Smooth muscle cell (in vitro differentiated cells): Measurements from ENCODE around the gene CTBP2. TPM values are rescaled to one million over a fixed set of nuclear protein-coding genes. Genes with fewer than 3 reads are reported as not detected.
A peak's percentile ranks its signal among the peaks of the same experiment; 100 is the strongest.

ENCODE experiments used
- DNase-seq: peaks from one replicate; lab custom pipeline; 2025; ENCODE audit not compliant: unreplicated experiment; lab: John Stamatoyannopoulos, UW
- H2AFZ ChIP-seq: fragments of 200-600 bp; sonication (generic); 2 replicates; pipeline ENCODE4 v1.6.0; 2016; ENCODE audit warnings: antibody characterized with exemption, low read depth, mild to moderate bottlenecking
- H3F3A ChIP-seq: fragments of 200-600 bp; sonication (generic); 2 replicates; pipeline ENCODE4 v1.6.0; 2017; ENCODE audit warnings: antibody characterized with exemption, low read depth
- H3K27ac ChIP-seq: fragments of 200-600 bp; sonication (generic); 2 replicates; pipeline ENCODE4 v1.5.1; 2016; ENCODE audit warnings: low read depth, mild to moderate bottlenecking
- H3K27me3 ChIP-seq: fragments of 200-600 bp; sonication (generic); 2 replicates; pipeline ENCODE4 v1.6.1; 2016; ENCODE audit warnings: low read depth, mild to moderate bottlenecking
- H3K36me3 ChIP-seq: fragments of 200-600 bp; sonication (generic); 2 replicates; pipeline ENCODE4 v1.5.1; 2016; ENCODE audit warnings: low read depth
- H3K4me1 ChIP-seq: fragments of 200-600 bp; sonication (generic); 2 replicates; pipeline ENCODE4 v1.5.1; 2016; ENCODE audit warnings: low read depth
- H3K4me2 ChIP-seq: fragments of 200-600 bp; sonication (generic); 2 replicates; pipeline ENCODE4 v1.6.0; 2016; ENCODE audit warnings: mild to moderate bottlenecking
- H3K4me3 ChIP-seq: fragments of 200-600 bp; sonication (generic); 2 replicates; pipeline ENCODE4 v1.5.1; 2016; ENCODE audit warnings: mild to moderate bottlenecking
- H3K79me2 ChIP-seq: fragments of 200-600 bp; sonication (generic); 2 replicates; pipeline ENCODE4 v1.6.0; 2016; ENCODE audit warnings: low read depth, mild to moderate bottlenecking
- H3K9ac ChIP-seq: fragments of 200-600 bp; sonication (generic); 2 replicates; pipeline ENCODE4 v1.6.0; 2016; ENCODE audit warnings: low read depth
- H3K9me3 ChIP-seq: fragments of 200-600 bp; sonication (generic); replicated peaks from 2 replicates; pipeline ENCODE4 v1.5.1; 2016; ENCODE audit warnings: low read depth
- H4K20me1 ChIP-seq: fragments of 200-600 bp; sonication (generic); 2 replicates; pipeline ENCODE4 v1.6.0; 2016; ENCODE audit warnings: low read depth
- CTCF ChIP-seq: fragments of 200-600 bp; sonication (generic); IDR thresholded peaks from 2 replicates; pipeline ENCODE4 v1.5.1; 2017; ENCODE audit warnings: borderline replicate concordance, mild to moderate bottlenecking, antibody characterized with exemption; ENCODE audit not compliant: insufficient read depth, poor library complexity, severe bottlenecking
- WGBS: methylation state at CpG from one replicate; pipeline ENCODE4 v1.1.7; 2016; ENCODE audit warnings: low lambda C conversion rate; 5-methylcytosine and 5-hydroxymethylcytosine counted together
- polyA plus RNA-seq: library from polyadenylated mRNA; unstranded; fragments of >200 nt; fragmentation: Nextera tagmentation; extraction: Ambion mirVana; gene quantifications from 2 replicates; pipeline ENCODE4 v1.2.1, GENCODE V29; 2016
- total RNA-seq: library from RNA; depleted of rRNA; stranded (reverse); fragments of >200 nt; gene quantifications from 2 replicates; pipeline ENCODE4 v1.2.3, GENCODE V29; 2014

Gene CTBP2
- total and polyA plus RNA-seq, 2 experiments from 2014 or later = 49.9 to 69.5 TPM

- peak overlapping the region; percentile 65 for H3K4me2 ChIP-seq
- TF ChIP-seq CTCF = no peak
- DNase-seq = no peak
- H3K27me3 ChIP-seq = no peaks in the 10 kb centered on the region
- no peak overlapping the region for H2AFZ ChIP-seq
- WGBS = 62% methylated on average over 13 of the region's 13 CpGs
- H3K9me3 ChIP-seq = no peaks in the 10 kb centered on the region
- peak overlapping the region; percentile 90 for H3K27ac ChIP-seq
- peaks cover 94% of the 10 kb centered on the region for H3K79me2 ChIP-seq
- H3K4me3 ChIP-seq = no peak overlapping the region
- H3F3A ChIP-seq = peaks cover 16% of the 10 kb centered on the region
- H3K36me3 ChIP-seq = no peaks in the 10 kb centered on the region
- peaks cover 100% of the 10 kb centered on the region for H4K20me1 ChIP-seq
- H3K9ac ChIP-seq = peak overlapping the region; percentile 81
- H3K4me1 ChIP-seq = peaks cover 31% of the 10 kb centered on the region
Measured at GRCh38 chr10:125146791-125147579, 13.4 kb downstream of the CTBP2 start.

- H3K4me2 ChIP-seq = no peak overlapping the region
- H3K36me3 ChIP-seq = no peaks in the 10 kb centered on the region
- H3K9me3 ChIP-seq = no peaks in the 10 kb centered on the region
- H3F3A ChIP-seq = peaks cover 16% of the 10 kb centered on the region
- 83% methylated on average over 5 of the region's 5 CpGs for WGBS
- H3K27ac ChIP-seq = no peak overlapping the region
- H3K27me3 ChIP-seq = no peaks in the 10 kb centered on the region
- no peak for DNase-seq
- no peak overlapping the region for H2AFZ ChIP-seq
- no peak for TF ChIP-seq CTCF
- H4K20me1 ChIP-seq = peaks cover 100% of the 10 kb centered on the region
- no peak overlapping the region for H3K4me3 ChIP-seq
- no peak overlapping the region for H3K9ac ChIP-seq
- H3K79me2 ChIP-seq = peaks cover 94% of the 10 kb centered on the region
- peaks cover 25% of the 10 kb centered on the region for H3K4me1 ChIP-seq
Measured at GRCh38 chr10:125145636-125146035, 14.7 kb downstream of the CTBP2 start.

- H3K9ac ChIP-seq = no peak overlapping the region
- H3K79me2 ChIP-seq = peaks cover 95% of the 10 kb centered on the region
- H3K4me2 ChIP-seq = peak overlapping the region; percentile 10
- WGBS = 56% methylated on average over 13 of the region's 13 CpGs
- peaks cover 100% of the 10 kb centered on the region for H4K20me1 ChIP-seq
- no peak overlapping the region for H2AFZ ChIP-seq
- no peak overlapping the region for H3K4me3 ChIP-seq
- peaks cover 16% of the 10 kb centered on the region for H3F3A ChIP-seq
- H3K36me3 ChIP-seq = no peaks in the 10 kb centered on the region
- no peaks in the 10 kb centered on the region for H3K9me3 ChIP-seq
- no peak overlapping the region for H3K27ac ChIP-seq
- DNase-seq = no peak
- peak; percentile 42 for TF ChIP-seq CTCF
- H3K27me3 ChIP-seq = no peaks in the 10 kb centered on the region
- peaks cover 25% of the 10 kb centered on the region for H3K4me1 ChIP-seq
Measured at GRCh38 chr10:125144693-125145623, 15.4 kb downstream of the CTBP2 start.
